HG02885 (cell line): ENCODE measurements around the gene VASH1.

Experiments
- ATAC-seq: cut with Tn5 transposase; IDR thresholded peaks from one replicate; pipeline ENCODE4 v1.9.1; 2021; ENCODE audit warnings: mild to moderate bottlenecking; ENCODE audit not compliant: unreplicated experiment, poor library complexity

VASH1 gene

DNA sequence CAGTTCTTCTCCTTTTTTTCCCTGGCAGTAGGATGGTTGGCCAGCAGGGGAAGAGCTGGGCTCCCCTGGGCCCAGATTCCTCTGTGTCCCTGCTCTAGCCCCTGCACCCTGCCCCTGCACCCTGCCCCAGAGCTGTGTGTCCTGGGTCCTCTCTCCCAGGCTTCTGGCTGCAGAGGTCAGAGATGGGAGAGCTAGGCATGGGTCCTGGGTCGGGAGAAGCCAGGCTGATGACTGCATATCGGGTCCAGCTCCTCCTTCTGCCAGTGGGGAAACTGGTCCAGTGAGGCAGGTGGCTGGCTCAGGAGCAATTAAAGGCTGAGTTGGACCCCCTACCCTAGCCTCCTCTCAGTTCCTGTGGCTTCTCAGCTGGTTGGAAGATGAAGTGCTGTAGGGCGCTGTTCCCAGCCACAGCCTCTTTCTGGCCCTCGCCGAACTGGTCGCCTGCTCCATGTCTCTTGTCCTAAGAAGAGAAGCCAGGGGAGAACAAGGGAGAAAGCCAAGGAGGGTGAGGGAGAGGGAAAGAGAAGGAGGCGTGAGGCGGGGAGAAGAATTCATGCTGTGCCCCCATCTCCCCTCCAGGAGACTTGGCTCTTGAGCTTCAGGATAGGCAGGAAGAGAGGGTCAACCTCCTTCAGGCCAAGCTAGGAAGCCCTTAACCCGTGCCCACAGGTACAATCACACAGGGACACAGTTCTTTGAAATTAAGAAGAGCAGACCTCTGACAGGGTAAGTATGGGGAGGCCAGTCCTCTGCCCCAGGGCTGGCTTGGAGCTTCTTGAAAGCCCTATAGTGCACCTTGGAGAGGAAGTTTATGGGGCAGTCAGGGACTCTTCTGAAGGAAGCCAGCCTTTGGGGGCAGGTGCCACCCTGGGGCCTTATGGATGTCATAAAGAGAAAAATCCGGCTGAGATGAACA lies 9.5 kb downstream of the VASH1 start:
- ATAC-seq = no peak

DNA sequence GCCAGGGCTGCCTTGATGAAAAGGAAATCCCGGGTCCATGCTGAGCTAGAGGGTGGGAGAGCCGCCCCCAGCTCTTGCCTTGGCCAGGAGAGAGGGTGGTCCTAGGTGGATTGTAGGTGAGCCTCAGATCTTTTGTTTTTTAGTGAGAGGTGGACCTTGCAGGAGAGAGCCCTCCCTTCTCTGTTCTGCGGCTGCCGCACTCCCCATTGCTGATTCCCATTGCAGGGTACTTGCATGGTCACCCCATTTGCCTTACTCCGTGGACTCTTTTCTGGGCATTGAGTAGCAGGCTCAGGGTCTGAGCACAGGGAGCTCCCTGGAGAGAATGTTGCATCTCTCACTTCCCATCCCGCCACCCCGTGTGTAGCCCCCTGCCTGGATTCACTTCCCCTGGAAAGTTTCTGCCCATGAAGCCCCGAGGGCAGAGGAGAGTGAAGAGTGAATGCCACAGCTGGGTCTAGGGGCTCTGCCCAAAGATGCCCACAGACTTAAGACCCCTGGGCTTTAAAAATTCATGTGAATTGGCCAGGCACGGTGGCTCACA lies 10.2 kb downstream of the VASH1 start:
- no peak for ATAC-seq

DNA sequence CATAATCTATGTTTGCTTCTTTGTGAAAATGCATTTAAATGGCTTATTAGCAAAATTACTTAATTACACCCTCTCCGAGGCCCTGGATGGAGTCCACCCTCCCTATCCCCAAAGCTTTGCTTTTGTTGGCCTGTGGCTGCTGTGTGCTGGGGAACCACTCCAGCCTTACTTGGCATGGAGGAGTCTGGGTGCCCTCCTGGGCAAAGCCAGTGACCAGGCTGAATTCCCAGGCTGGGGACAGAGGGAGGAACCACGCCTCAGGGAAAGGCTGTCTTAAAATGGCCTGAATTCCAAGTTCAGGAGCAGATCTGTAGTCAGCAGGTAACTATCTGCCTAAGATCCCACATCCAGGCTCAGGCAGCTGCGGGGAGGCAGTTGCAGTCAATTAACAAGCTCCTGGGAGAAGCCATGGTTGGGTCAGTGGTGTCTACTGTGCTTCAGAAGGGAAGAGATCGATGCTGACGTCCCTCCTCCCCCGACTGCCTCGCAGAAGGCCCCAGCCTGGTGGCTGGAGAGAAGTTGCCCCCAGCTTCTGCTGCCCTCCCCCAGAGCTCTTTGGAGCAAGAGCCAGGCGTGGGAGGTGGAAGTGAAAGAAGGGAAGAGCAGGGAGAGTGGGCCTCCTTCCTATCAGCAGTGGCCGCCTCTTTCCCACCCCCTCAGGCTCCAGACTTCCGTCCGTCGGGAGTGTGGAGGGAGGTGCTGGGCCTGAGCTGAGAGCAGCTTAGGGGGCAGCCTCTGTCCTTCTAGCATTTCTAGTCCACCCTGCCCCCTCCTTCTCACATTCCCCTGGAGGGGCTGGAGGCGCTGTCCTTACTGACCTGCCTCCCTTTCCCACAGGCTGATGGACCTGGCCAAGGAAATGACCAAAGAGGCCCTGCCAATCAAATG lies 11.3 kb downstream of the VASH1 start:
- ATAC-seq = no peak

DNA sequence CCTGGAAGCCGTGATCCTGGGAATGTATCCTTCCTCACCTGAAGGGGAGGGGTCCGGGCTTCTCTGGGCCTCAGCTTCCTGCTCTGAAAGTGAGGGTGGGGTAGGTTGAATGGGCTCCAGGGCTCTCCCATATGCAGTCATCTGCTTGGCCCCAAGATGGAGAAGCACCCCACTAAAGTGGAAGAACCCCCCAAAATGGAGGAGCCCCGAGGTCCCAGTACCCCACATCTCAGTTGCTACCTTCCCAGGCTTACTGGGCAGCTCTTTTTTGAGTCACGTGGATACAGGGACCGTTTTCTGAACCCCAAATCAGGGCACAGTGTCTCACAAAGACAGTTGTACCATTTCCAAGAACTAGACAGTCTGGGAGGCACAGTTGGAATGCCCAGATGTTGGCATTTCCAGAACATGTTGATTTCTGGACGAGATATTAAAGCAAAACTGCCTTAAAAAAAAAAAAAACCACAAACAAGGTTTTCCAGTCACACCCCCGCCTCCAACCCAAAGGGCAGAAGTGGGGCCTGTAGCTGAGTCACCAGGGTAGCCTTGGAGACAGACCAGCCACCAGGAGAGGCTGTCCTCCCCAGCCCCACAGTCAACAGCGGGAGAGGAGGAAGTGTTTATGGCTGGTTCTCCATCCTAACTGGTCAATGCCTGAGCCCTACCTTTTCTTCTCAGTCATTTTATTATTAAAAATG lies 12.1 kb downstream of the VASH1 start:
- no peak for ATAC-seq

DNA sequence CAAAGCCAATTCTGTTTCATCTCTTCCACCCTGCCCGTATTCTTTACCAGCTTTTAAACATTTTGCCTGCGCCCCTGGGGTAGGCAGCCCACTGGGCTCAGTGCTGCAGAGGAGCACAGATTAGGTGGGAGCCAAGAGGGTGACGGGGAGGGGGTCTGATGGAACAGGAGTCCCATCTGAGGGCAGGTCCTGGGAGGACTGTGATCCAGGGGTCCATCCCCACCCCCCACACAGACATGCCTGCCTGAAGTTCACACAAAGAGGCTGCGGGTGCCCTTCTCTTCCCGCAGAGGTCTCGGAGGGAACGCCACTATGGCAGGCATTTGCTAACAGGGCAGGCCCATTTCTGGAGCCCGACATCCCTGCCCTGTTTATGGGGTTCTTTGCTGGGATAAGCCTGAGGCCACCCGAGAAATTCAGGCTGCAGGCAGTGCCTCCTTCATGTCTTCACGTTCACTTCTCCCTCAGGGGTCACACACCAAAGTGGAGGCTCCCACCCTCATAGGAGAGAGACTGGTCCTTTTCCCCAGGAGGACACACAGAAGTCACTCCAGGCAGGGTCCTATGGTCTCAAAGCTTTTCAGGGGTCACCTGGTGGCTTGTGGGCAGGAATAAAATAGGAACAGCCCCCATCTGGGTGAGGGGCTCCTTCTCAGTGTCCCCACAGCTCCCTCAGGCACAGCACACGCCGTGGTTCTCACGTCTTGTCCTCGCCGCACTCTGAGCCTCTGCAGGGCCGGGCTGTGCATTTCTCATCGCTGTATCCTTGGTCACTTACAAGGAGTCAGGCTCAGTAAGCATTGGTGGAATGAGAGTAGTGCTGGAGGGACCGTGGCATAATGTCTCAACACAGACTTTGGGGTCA lies 12.9 kb downstream of the VASH1 start:
- ATAC-seq = no peak

DNA sequence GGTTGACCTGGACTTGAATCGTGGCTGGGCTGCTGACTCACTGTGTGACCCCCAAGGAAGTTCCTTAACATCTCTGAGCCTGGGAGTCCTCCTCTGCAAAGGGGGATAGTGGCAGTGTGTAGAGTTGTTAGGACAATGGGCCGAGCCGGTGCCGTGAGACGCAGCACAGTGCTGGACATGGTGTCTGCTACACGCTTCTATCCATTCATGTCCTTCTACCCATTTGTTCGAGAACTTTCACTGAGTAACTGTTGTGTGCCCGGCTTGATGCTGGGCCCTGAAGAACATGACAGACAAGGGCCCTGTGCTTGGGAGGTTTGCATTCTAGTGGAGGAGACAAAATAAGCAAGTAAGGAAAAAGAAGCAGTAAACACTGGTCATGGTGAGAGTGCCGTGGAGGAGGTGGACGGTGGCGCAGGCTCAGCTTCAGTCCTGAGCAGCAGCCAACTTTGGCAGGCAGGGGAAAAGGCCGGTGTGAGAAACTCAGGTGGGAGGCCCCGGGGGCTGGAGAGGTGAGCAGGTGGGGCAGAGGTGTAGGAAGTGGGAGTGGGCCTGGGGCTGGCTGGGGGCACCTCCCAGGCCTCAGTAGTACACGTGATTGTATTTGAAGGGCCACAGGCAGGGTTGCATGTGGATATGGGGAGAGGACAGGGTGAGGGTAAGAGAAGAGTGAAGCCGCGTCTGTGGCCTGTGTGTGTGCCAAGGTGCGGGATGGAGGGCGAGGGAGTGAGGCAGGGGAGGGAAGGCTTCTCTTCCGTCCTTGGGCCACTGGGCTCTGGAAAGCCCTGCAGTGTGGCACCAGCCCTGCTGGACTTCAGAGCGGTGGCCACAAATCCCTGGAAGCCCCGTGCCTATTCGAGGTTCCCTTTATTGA lies 13.8 kb downstream of the VASH1 start:
- ATAC-seq = no peak

DNA sequence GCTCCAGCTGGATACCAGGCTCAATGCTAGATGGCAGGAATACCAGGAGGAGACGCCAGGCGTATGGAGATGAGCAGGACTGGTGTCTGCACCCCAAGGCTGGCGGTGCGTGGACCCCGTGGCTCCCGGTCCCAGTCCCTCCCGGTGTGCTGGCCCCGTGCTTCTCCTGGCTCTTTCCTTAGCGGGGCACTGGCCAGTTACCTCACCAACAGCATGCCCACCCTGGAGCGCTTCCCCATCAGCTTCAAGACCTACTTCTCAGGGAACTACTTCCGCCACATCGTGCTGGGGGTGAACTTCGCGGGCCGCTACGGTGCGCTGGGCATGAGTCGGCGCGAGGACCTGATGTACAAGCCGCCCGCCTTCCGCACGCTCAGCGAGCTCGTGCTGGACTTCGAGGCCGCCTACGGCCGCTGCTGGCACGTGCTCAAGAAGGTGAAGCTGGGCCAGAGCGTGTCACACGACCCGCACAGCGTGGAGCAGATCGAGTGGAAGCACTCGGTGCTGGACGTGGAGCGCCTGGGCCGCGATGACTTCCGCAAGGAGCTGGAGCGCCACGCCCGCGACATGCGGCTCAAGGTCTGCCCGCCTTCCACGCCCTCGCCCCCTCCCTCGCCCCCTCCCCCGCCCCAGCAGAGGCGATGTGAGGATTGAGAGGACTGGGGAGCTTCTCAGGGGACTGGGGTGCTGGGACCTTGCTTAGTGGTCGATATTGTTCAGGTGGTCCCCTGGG lies 14.6 kb downstream of the VASH1 start:
- no peak for ATAC-seq

DNA sequence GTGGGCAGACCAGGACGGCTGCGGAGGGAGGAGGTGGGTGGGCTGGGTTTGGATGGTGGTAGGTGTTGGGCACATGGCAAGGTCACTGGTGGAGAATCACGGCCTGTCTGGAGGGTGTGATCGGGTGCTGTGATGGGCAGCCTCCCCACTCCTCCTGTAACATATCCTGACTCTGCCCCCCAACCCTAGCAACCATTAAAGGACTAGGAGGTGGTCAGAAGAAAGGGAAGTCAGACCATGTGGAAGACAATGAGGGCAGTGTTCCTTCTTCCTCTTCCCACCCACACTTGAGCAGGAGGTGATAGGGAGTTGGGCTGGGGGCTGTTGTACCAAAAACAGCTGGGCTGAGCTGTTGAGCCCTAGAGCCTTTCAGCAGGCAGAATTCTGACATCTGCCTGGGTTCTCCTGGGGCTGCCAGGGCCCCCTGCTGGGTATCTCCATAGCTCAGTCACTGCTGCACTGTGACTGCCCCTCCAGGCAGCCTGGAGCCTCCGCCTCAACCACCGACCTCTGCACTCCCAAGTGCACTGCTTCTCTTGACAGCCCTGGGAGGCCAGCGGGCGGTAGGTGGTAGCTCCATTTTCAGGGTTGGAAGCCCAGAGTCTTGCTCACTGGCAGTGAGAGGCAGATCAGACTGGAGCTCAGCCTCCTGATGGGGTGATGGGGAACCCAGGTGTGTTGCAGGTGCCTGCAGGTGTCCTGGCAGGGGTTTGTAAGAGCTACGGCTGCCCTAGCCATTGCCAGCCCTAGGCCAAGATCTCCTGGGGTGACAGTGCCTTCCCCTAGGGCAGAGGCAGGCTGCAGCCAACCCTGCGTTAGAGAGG lies 15.4 kb downstream of the VASH1 start:
- no peak for ATAC-seq

DNA sequence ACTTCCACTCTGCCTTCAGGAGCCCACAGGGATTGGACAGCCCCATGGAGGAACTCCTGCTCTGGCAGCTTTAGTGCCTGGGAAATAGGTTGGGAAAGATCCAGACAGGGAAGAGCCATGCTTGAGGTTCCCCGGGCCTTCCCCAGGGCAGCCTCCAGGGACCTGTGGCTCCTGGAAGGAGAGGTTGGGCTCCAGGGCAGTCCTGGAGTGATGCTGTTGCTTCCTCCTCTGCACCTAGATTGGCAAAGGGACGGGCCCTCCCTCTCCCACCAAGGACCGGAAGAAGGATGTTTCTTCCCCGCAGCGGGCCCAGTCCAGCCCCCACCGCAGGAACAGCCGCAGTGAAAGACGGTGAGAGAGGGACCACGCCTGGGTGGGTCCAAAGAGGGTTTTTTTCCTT lies 16.5 kb downstream of the VASH1 start:
- no peak for ATAC-seq

DNA sequence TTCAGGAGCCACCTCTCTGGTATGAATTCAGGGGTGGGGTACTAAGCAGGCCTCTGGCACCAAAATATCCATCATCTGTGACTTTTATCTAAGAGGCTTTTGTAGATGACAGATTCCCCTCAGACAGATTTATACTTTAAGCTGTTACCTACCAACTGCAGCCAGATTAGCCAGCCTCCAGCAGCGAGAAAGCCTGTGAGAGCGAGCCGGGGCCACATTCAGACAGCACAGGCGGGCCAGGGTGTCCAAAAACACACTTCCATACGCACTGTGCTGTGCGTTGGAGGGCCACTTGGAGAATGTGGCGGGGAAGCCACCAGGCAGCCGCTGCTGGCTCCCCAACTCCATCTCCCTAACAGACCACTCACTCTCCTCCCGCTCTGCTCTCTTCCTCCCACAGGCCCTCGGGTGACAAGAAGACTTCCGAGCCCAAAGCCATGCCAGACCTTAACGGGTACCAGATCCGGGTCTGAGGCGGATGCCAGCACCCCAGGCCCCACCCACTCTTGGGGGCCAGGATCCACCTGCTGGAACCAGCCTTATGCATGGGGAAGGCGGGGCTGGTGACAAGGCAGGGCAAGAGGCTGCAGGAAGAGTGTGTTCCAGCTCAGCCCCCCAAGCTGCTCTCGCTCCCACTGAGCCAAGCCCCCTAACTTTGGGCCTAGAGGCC lies 17.4 kb downstream of the VASH1 start:
- no peak for ATAC-seq

DNA sequence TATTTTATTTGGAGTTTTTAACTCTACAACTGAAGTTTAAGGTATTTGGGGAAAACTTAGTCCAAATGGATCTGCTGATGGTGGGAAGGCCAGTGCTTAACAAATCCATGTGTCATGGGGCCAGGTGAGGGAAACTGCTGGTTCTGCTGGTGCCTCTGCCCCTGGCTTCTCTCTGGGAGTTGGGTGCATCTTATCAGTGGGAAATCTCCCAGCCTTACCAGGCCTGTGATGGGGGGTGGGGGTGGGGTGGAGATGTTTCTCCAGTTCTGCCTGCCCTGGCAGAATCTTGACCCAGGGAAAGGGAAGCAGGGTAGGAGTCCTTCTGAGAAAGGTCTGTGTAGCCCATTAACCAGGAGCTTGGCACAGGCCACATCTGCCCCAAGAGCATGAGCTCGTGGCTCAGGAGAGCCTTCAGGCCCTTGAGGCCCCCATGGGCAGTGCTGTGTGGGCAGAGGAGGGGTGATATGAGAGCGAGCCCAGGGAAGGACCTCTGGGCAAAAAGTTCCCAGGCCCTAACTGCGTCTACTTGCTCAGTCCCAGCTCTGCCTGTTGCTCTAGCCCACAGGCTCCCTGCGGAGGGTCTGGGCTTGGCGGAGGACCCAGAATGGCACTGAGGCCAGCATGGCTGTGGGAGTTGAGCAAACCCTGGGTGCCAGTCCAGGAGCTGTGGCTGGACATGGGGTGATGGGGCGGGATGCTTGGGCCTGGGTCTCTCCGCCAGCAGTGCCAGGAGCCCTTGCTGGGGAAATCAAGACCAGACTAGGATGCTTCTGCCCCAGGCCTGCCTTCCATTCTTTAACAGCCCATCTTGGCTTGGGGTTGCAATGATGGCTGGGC lies 18.2 kb downstream of the VASH1 start:
- ATAC-seq = no peak

DNA sequence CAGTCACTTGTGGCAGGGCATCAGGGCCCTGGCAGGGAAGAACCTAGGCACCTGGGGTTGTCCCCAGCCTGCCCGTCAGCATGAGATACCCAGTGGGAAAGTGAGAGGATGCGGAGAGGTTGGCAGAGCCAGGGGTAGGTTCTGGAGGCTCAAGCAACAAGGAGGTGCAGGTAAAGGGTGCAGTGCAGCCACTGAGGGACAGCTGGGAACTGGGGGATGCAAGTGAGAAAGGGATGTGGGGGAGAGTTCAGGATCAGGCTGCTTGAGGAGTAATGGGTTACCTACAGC lies 18.7 kb downstream of the VASH1 start:
- no peak for ATAC-seq

DNA sequence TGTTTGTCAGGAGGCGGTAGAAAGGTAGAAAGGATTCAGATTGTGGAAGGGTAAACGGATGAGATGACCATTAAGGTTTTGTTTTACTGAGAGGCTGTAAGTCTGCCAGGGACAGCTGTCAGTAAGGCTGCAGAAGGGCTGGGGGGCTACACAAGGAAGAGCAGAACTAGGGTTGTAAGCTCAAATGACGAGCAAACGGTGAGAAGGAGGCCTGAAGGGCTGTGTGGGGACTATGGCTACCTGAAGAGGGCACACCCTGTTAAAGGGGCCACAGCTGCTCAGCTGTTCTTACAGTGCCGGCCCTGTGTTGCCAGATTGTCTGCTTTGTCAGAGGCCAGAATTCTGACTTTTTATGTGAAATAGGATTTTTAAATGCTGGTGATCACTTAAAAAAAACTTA lies 19.1 kb downstream of the VASH1 start:
- ATAC-seq = no peak

DNA sequence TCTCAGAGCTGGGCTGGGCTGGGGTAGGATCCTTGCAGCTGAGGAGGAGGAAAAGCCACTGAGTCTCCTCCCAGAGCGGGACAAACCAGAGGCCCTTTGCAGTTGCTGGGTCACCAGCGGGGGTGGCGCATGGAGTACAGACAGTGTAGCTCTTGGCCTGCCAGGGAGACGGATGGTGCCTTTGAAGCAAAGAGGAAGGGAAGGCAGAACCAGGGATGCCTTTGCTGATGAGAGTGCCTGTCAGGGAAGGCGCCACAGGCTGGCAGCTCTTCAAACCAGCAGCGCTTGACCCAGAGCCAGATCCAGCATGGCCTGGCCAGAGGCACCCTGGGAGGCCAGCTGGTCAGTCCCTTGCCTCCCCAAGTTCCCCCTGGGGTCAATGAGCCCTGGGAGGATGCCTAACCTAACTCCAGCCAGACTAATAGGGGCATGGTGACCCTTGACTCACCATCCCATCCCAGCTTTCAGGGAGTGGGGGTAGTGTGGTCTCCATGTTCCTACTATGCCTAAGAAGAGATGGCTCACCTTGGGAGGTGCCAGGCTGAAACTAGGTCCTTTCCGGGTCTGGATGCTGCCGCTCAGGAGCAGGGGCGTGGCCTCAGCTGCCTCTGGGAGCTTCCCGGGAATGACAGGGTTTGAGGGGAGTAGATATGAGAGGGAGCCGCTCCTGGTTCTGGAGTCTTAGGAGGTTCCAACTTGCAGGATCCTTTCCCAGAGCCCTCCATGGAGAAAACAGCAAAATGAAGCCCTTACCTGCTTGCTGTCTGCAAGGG lies 19.8 kb downstream of the VASH1 start:
- no peak for ATAC-seq

DNA sequence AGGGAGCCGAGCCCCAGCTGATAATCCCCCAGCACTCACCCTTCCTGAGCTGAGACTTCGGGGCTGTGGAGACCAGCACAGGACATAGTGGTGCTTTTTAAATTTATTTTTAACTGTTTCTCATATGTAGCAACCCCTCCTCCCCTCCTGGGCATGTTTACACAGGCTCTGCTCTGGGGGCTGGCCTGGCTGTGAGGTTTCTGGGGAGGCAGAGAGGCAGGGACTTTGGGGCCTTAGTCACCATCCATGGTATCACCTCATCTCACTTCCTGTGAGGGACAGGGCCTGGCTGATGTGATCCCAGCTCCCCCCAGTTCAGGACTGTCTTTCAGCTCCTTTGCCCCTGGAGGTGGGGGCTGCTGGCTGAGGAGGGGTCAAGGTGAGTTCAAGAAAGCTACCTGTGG lies 20.4 kb downstream of the VASH1 start:
- ATAC-seq = no peak
